ENCODE results near the gene SPATA2. TPM values are rescaled to one million over a fixed set of nuclear protein-coding genes. Genes with fewer than 3 reads are reported as not detected.

SPATA2 gene
- total and polyA plus RNA-seq, 2 of the 8 experiments (the other 6 are each of a cell fraction or from before 2014, with no cell fraction given), result 11.0 to 13.0 TPM

GRCh38 chr20:49905415-49906091 lies 9.8 kb downstream of the SPATA2 start:
- H3K79me1 ChIP-seq (ENCODE audit: low read depth, low read length), result peaks cover 6% of the 10 kb centered on the region
- no peak overlapping the region for H2AFZ ChIP-seq (ENCODE audit: low read length)
- H3K23ac ChIP-seq (ENCODE audit: insufficient read length), result no peak overlapping the region
- H3K79me2 ChIP-seq (ENCODE audit: control insufficient read depth in 1 of 2, insufficient read depth in 2 of 2, low read length in 2 of 2), result peaks cover 0 to 12% of the 10 kb centered on the region in 2 experiments; a peak in 1 of 4 replicates
- no peak overlapping the region for H2BK12ac ChIP-seq (ENCODE audit: low read depth, low read length)
- H2BK15ac ChIP-seq (ENCODE audit: low read length), result no peak overlapping the region
- no peaks in the 10 kb centered on the region for H3K27me3 ChIP-seq (replicated peaks in 1 of 4; ENCODE audit: control insufficient read depth in 3 of 4, extremely low read depth in 1 of 4, insufficient read depth in 3 of 4, low read length in 3 of 4)
- TF ChIP-seq KDM1A (IDR thresholded peaks at IDR 0.05; ENCODE audit: borderline replicate concordance, low read length), result no peak
- TF ChIP-seq YY1 (IDR thresholded peaks at IDR 0.05; ENCODE audit: low read depth, low read length), result no peak
- TF ChIP-seq EP300 (IDR thresholded peaks at IDR 0.05; ENCODE audit: borderline replicate concordance in 1 of 2, low read depth in 2 of 2, low read length in 2 of 2), result no peak
- TF ChIP-seq MAX (IDR thresholded peaks at IDR 0.05), result no peak
- TF ChIP-seq RXRA (IDR thresholded peaks at IDR 0.05; ENCODE audit: insufficient read depth, low read depth, low read length), result no peak
- TF ChIP-seq CHD2 (IDR thresholded peaks at IDR 0.05; ENCODE audit: low read length), result no peak
- no peak for TF ChIP-seq CBX8 (IDR thresholded peaks at IDR 0.05; ENCODE audit: borderline replicate concordance, low read depth, low read length)
- no peak for TF ChIP-seq RFX5 (IDR thresholded peaks at IDR 0.05; ENCODE audit: borderline replicate concordance, low read depth, low read length)
- no peak for TF ChIP-seq JUN (IDR thresholded peaks at IDR 0.05; ENCODE audit: low read depth, low read length)
- no peak for TF ChIP-seq RNF2 (IDR thresholded peaks at IDR 0.05; ENCODE audit: borderline replicate concordance, low read depth, low read length, missing control alignments, poor library complexity, severe bottlenecking)
- no peak for TF ChIP-seq FOSL1 (IDR thresholded peaks at IDR 0.05; ENCODE audit: insufficient read depth, low read depth, low read length)
- no peak for TF ChIP-seq CEBPB (IDR thresholded peaks at IDR 0.05; ENCODE audit: low read depth, low read length)
- DNase-seq (ENCODE audit: low read depth in 1 of 2, low spot score in 2 of 2) (no peak), FAIRE-seq (no peak)
- peaks cover 2 to 22% of the 10 kb centered on the region in 2 experiments for H4K20me1 ChIP-seq (replicated peaks in 1 of 2; ENCODE audit: control insufficient read depth in 1 of 2, insufficient read depth in 2 of 2, low read length in 2 of 2)
- peaks cover 3 to 29% (median 9%) of the 10 kb centered on the region in 4 experiments; a peak in 5 of 8 replicates for H3K36me3 ChIP-seq (ENCODE audit: control insufficient read depth in 2 of 4, insufficient read depth in 4 of 4, low read length in 3 of 4)
- 93% methylated on average over 29 of the region's 29 CpGs; no CpG with 5 or more reads in 1 of the 2 experiments for WGBS, 2 experiments (ENCODE audit: extremely low coverage in 1 of 2, insufficient coverage in 1 of 2, insufficient read length in 1 of 2, insufficient replicate concordance in 2 of 2, low coverage in 1 of 2, low lambda C conversion rate in 2 of 2, missing lambda C conversion rate in 1 of 2)
- no peak overlapping the region for H2BK20ac ChIP-seq (ENCODE audit: low read length)
- H4K91ac ChIP-seq (replicated peaks; ENCODE audit: insufficient read length, low read length), result no peak overlapping the region
- ChIA-PET POLR2A (ENCODE audit: partially characterized antibody) (interaction anchor here (2.8 kb wide), 1 partner anchor 14 kb away, joined by 7 read pairs; no protein-coding TSS in a partner anchor), CTCF (ENCODE audit: partially characterized antibody) (interaction anchor here (0.8 to 16.4 kb wide), 6 partner anchors 8 to 369 kb away, joined by 3 to 199 read pairs (median 6); no protein-coding TSS in a partner anchor)
- H3K9ac ChIP-seq (replicated peaks in 1 of 4; ENCODE audit: extremely low read depth in 1 of 4, low read depth in 3 of 4, low read length in 3 of 4), result no peak overlapping the region
- H4K5ac ChIP-seq (ENCODE audit: insufficient read length, low read depth, low read length), result no peak overlapping the region
- H4K8ac ChIP-seq (ENCODE audit: extremely low read depth, insufficient read depth, low read length), result no peak overlapping the region
- no peak overlapping the region for H2BK5ac ChIP-seq (ENCODE audit: low read depth, low read length)
- H3K23me2 ChIP-seq (ENCODE audit: low read depth, low read length), result no peaks in the 10 kb centered on the region
- no peak overlapping the region for H2AK5ac ChIP-seq (ENCODE audit: low read depth, low read length)
- H3K56ac ChIP-seq (replicated peaks; ENCODE audit: insufficient read length, low read depth, low read length), result no peak overlapping the region
- H3K4ac ChIP-seq (replicated peaks; ENCODE audit: insufficient read length, low read depth, low read length), result no peak overlapping the region
- H3K14ac ChIP-seq (ENCODE audit: insufficient read length), result no peak overlapping the region
- no peak overlapping the region for H3K18ac ChIP-seq (ENCODE audit: extremely low read depth, low read length)
- H2BK120ac ChIP-seq (replicated peaks; ENCODE audit: low read depth, low read length), result no peak overlapping the region
- no peaks in the 10 kb centered on the region for H3K9me3 ChIP-seq (ENCODE audit: insufficient read depth in 2 of 2, low read depth in 1 of 2, low read length in 1 of 2)
- no peak overlapping the region for H3K27ac ChIP-seq (ENCODE audit: low read depth, low read length)
- H3K4me2 ChIP-seq (ENCODE audit: insufficient read depth in 1 of 2, low read depth in 2 of 2, low read length in 2 of 2), result no peak overlapping the region
- no peaks in the 10 kb centered on the region for H3K4me1 ChIP-seq (replicated peaks in 1 of 4; ENCODE audit: control insufficient read depth in 3 of 4, insufficient read depth in 4 of 4, low read length in 3 of 4)
- H3K4me3 ChIP-seq (ENCODE audit: extremely low read depth in 1 of 4, insufficient read depth in 2 of 4, low read depth in 3 of 4, low read length in 4 of 4), result no peak overlapping the region

Data from H1 (cell line).